SU-DHL-6 (cell line): ENCODE data around the gene REEP5.

Experiments used
- EZH2phosphoT487 ChIP-seq: fragments of 200-600 bp; sonication (generic), shearing (Covaris generic); conservative IDR thresholded peaks from 2 replicates; pipeline ENCODE4 v1.6.1; 2018; ENCODE audit warnings: mild to moderate bottlenecking, antibody characterized with exemption, low read length, moderate library complexity, mixed read lengths
- TF ChIP-seq, protein P1 (sequence below): fragments of 200-600 bp; sonication (generic); IDR thresholded peaks from one replicate; pipeline ENCODE4 v1.5.1; 2017; ENCODE audit warnings: antibody characterized with exemption, mild to moderate bottlenecking, low read length, moderate library complexity; ENCODE audit not compliant: insufficient read depth, poor library complexity, severe bottlenecking

DNA sequence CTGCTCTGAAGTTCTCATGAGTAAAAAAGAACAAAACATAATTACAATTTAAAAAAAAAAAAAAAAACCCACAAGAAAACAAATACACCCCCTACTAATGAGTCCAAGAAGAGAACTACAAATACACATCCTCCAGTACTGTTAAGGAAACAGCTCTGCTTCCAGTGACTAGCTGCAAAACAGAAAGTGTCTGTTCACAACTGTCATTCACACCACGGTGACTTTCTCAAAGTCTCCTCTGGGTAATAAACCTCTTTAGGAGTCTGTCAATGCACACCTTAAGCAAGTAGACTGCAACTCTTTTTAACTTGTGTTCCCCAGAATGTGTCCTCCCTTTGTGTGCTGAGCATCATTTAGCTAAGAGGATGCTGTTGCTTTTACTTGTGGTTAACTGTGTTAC, 6.2 kb downstream of the REEP5 start:
- TF ChIP-seq, protein P1, sequence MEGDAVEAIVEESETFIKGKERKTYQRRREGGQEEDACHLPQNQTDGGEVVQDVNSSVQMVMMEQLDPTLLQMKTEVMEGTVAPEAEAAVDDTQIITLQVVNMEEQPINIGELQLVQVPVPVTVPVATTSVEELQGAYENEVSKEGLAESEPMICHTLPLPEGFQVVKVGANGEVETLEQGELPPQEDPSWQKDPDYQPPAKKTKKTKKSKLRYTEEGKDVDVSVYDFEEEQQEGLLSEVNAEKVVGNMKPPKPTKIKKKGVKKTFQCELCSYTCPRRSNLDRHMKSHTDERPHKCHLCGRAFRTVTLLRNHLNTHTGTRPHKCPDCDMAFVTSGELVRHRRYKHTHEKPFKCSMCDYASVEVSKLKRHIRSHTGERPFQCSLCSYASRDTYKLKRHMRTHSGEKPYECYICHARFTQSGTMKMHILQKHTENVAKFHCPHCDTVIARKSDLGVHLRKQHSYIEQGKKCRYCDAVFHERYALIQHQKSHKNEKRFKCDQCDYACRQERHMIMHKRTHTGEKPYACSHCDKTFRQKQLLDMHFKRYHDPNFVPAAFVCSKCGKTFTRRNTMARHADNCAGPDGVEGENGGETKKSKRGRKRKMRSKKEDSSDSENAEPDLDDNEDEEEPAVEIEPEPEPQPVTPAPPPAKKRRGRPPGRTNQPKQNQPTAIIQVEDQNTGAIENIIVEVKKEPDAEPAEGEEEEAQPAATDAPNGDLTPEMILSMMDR: no peak
- no peak for TF ChIP-seq EZH2phosphoT487
